ENCODE data around the gene PTPRR. TPM values are rescaled to one million over a fixed set of nuclear protein-coding genes. Genes with fewer than 3 reads are reported as not detected.

Gene PTPRR
- total and polyA plus RNA-seq, 10 donors: 0.41 to 2.7 (median 1.5) TPM

GRCh38 chr12:70605976-70606375, 314.6 kb downstream of the PTPRR start:
- Histone ChIP-seq H3K27me3 (replicated peaks in 1 of 7) (peaks cover 0 to 36% (median 10%) of the 10 kb centered on the region in 7 donors), H3K4me1 (peaks cover 0 to 26% (median 11%) of the 10 kb centered on the region in 6 donors), H3K9me3 (no peaks in the 10 kb centered on the region), H3K4me3 (peak overlapping the region in 5 of 8 donors; percentile 25 to 69 (median 45)), H3K36me3 (peaks cover 0 to 6% (median 0%) of the 10 kb centered on the region in 6 donors), H3K27ac (no peak overlapping the region)
- intact Hi-C loops (cut with DNase I; ENCODE audit: low total_unique reads): no loop called here
- WGBS, 5 donors: 66 to 86% (median 78%) methylated on average over 5 of the region's 5 CpGs
- TF ChIP-seq POLR2A (IDR thresholded peaks at IDR 0.05): no peak
- no peak for TF ChIP-seq POLR2AphosphoS5 (IDR thresholded peaks at IDR 0.05)
- no peak for TF ChIP-seq CTCF (IDR thresholded peaks at IDR 0.05 in 8 of 11, conservative IDR thresholded peaks at IDR 0.05 in 3 of 11)
- no peak for DNase-seq

GRCh38 chr12:70604662-70605061, 315.9 kb downstream of the PTPRR start:
- Histone ChIP-seq H3K4me3 (peak overlapping the region in 2 of 8 donors; percentile 51 to 69), H3K4me1 (peaks cover 0 to 17% (median 6%) of the 10 kb centered on the region in 6 donors), H3K36me3 (peaks cover 0 to 6% (median 0%) of the 10 kb centered on the region in 6 donors), H3K27ac (no peak overlapping the region), H3K27me3 (replicated peaks in 1 of 7) (peaks cover 0 to 24% (median 5%) of the 10 kb centered on the region in 7 donors), H3K9me3 (no peaks in the 10 kb centered on the region)
- no peak for TF ChIP-seq CTCF (IDR thresholded peaks at IDR 0.05 in 8 of 11, conservative IDR thresholded peaks at IDR 0.05 in 3 of 11)
- no peak for TF ChIP-seq POLR2AphosphoS5 (IDR thresholded peaks at IDR 0.05)
- TF ChIP-seq POLR2A (IDR thresholded peaks at IDR 0.05): no peak
- DNase-seq: no peak
- intact Hi-C loops (cut with DNase I; ENCODE audit: low total_unique reads): no loop called here
- 79 to 95% (median 86%) methylated on average over 4 of the region's 4 CpGs for WGBS, 5 donors

- Histone ChIP-seq H3K27me3 (replicated peaks in 1 of 7) (peaks cover 0 to 10% (median 0%) of the 10 kb centered on the region in 7 donors), H3K9me3 (no peaks in the 10 kb centered on the region), H3K4me1 (peaks cover 0 to 15% (median 4%) of the 10 kb centered on the region in 6 donors), H3K4me3 (no peak overlapping the region), H3K36me3 (peaks cover 0 to 6% (median 0%) of the 10 kb centered on the region in 6 donors), H3K27ac (no peak overlapping the region)
- TF ChIP-seq CTCF (IDR thresholded peaks at IDR 0.05 in 8 of 11, conservative IDR thresholded peaks at IDR 0.05 in 3 of 11) (no peak), POLR2A (IDR thresholded peaks at IDR 0.05) (no peak), POLR2AphosphoS5 (IDR thresholded peaks at IDR 0.05) (no peak)
- intact Hi-C loops (cut with DNase I; ENCODE audit: low total_unique reads): no loop called here
- 40 to 86% (median 42%) methylated on average over 1 of the region's 1 CpG for WGBS, 5 donors
- DNase-seq: no peak
These were observed 317.5 kb downstream of the PTPRR start for GRCh38 chr12:70603044-70603443.

- H3K27ac ChIP-seq: peak overlapping the region in 7 of 8 donors; percentile 48 to 79 (median 62)
- no peak overlapping the region for H3K4me3 ChIP-seq
- no peak for DNase-seq
- no peaks in the 10 kb centered on the region for H3K27me3 ChIP-seq (replicated peaks in 1 of 7)
- no peaks in the 10 kb centered on the region for H3K9me3 ChIP-seq
- intact Hi-C loops (cut with DNase I; ENCODE audit: low total_unique reads): no loop called here
- TF ChIP-seq POLR2A (IDR thresholded peaks at IDR 0.05) (no peak), POLR2AphosphoS5 (IDR thresholded peaks at IDR 0.05) (peak in 1 of 3 donors; percentile 71), CTCF (IDR thresholded peaks at IDR 0.05 in 8 of 11, conservative IDR thresholded peaks at IDR 0.05 in 3 of 11) (no peak)
- H3K4me1 ChIP-seq: peaks cover 0 to 11% (median 4%) of the 10 kb centered on the region in 6 donors
- WGBS, 5 donors: 65 to 80% (median 71%) methylated on average over 4 of the region's 4 CpGs
- H3K36me3 ChIP-seq: peaks cover 0 to 6% (median 0%) of the 10 kb centered on the region in 6 donors
These were observed 321.9 kb downstream of the PTPRR start for GRCh38 chr12:70598467-70599193.
